ENCODE data around the gene PABPC1L.
"Not testable (repeated sequence)": the region's sequence is repeated elsewhere in the genome, so short reads cannot be mapped to it uniquely, and the experiment has no call there.

The PABPC1L gene

GRCh38 chr20:44909872-44910689 lies at the start of gene PABPC1L:
Gene PABPC1L, plus strand, starts transcription at chr20:44910060. Its CDS starts 84 bp downstream, at chr20:44910144.
- peaks cover 48% of the 10 kb centered on the region for H3K36me3 Mint-ChIP-seq (ENCODE audit: low read depth)

GRCh38 chr20:44861531-44862006 lies 48.3 kb upstream of the PABPC1L start:
- no peaks in the 10 kb centered on the region for H3K36me3 Mint-ChIP-seq (ENCODE audit: low read depth)
- H3K27ac Mint-ChIP-seq, result no peak overlapping the region
- peaks cover 18% of the 10 kb centered on the region for H3K9me3 Mint-ChIP-seq
- intact Hi-C loops (cut with micrococcal nuclease), result loop anchor here (10.0 kb wide), 1 partner anchor 67 kb away; no protein-coding TSS in a partner anchor
- H3K4me3 Mint-ChIP-seq, result no peak overlapping the region
- no peaks in the 10 kb centered on the region for H3K27me3 Mint-ChIP-seq
- peaks cover 20% of the 10 kb centered on the region for H3K4me1 Mint-ChIP-seq (ENCODE audit: low read depth)

More at GRCh38 chr20:44909872-44910689, at the start of gene PABPC1L:
- Mint-ChIP-seq H3K27me3 (no peaks in the 10 kb centered on the region), H3K4me3 (peak within 1 kb of the TSS; percentile 89), H3K27ac (peak within 1 kb of the TSS; percentile 50), H3K4me1 (ENCODE audit: low read depth) (peaks cover 30% of the 10 kb centered on the region), H3K9me3 (no peaks in the 10 kb centered on the region)
- intact Hi-C loops (cut with micrococcal nuclease), result loop anchor here (10.0 kb wide), 1 partner anchor 85 kb away; no protein-coding TSS in a partner anchor

DNA sequence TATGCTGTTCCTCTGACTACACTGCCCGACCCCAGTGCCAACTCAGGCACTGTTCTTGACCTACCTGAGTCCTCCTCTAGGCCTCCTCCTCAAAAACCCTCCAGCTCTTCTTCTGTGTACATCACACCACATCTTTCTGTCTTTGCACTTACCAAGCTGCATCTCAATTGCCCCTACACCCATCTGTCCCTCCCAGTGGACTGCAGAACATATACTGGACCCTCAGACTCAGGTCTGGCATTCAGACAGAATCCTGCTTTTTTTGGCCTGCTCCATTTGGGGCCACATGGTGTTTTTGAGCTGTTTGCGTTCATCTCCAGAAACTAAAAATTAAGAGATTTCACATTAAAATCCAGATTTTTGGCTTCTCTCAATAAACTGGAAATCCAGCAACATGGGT lies 47.6 kb upstream of the PABPC1L start:
- Mint-ChIP-seq H3K4me1 (ENCODE audit: low read depth) (peaks cover 24% of the 10 kb centered on the region), H3K27me3 (no peaks in the 10 kb centered on the region), H3K9me3 (peaks cover 10% of the 10 kb centered on the region), H3K36me3 (ENCODE audit: low read depth) (no peaks in the 10 kb centered on the region), H3K4me3 (no peak overlapping the region), H3K27ac (no peak overlapping the region)
- intact Hi-C loops (cut with micrococcal nuclease), result loop anchor here (10.0 kb wide), 1 partner anchor 67 kb away; no protein-coding TSS in a partner anchor

DNA sequence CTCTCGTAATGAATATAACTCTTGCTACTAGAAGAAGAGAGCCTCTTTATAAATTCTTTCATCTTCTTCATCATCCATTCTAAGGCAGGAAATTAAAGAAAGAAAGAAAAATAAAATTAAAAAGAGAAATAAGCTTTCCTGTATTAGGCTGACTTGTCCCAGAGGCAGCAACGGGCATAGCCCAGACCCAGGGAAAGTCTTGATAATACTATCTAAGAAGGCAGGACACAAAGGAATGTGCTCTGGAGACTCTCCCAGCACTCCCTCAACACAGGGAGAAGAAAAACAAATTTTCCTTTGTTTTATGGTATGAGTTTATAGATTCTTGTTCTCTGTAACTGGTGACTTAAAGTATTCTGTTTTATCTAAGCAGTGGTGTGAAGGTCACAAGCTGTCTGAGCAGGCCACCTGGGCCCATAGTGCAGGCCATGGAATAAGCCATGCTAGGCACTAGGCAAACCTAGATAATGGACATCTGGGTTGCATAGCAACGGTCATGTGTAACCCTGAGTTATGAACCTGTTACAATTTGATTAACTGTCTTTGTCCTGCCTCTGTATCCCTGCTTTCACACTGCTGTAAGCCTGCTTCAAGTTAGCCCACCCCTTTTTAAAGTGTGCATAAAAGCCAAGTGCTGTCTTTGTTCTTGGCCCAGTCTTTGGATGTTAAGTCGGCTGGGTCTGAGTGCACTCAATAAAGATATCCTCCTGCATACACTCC lies 46.3 kb upstream of the PABPC1L start:
- intact Hi-C loops (cut with micrococcal nuclease), result loop anchor here (10.0 kb wide), 1 partner anchor 69 kb away; no protein-coding TSS in a partner anchor
- not testable (repeated sequence) for H3K4me3 Mint-ChIP-seq; H3K27ac Mint-ChIP-seq; H3K36me3 Mint-ChIP-seq (ENCODE audit: low read depth); H3K9me3 Mint-ChIP-seq; H3K27me3 Mint-ChIP-seq
- peaks cover 28% of the 10 kb centered on the region for H3K4me1 Mint-ChIP-seq (ENCODE audit: low read depth)

DNA sequence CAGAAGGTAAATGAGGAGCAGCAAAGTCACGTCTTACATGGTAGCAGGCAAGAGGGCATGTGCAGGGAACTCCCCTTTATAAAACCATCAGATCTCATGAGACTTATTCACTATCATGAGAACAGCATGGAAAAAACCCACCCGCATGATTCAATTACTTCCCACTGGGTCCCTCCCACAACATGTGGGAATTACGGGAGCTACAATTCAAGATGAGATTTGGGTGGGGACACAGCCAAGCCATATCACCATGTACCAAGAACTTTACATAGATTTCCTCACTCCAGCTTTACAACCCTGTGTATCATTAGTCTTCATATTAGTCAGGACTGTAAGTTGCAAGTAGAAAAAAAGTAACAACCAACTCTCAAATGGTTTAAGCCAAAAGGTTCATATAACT lies 45.4 kb upstream of the PABPC1L start:
- not testable (repeated sequence) for H3K36me3 Mint-ChIP-seq (ENCODE audit: low read depth); H3K27me3 Mint-ChIP-seq; H3K4me3 Mint-ChIP-seq; H3K9me3 Mint-ChIP-seq; H3K27ac Mint-ChIP-seq
- intact Hi-C loops (cut with micrococcal nuclease), result loop anchor here (10.0 kb wide), 1 partner anchor 70 kb away; no protein-coding TSS in a partner anchor
- H3K4me1 Mint-ChIP-seq (ENCODE audit: low read depth), result peaks cover 21% of the 10 kb centered on the region

GRCh38 chr20:44866703-44867335 lies 43.0 kb upstream of the PABPC1L start:
- peaks cover 10% of the 10 kb centered on the region for H3K27me3 Mint-ChIP-seq
- H3K27ac Mint-ChIP-seq, result peak overlapping the region; percentile 26
- peaks cover 21% of the 10 kb centered on the region for H3K4me1 Mint-ChIP-seq (ENCODE audit: low read depth)
- H3K9me3 Mint-ChIP-seq, result no peaks in the 10 kb centered on the region
- intact Hi-C loops (cut with micrococcal nuclease), result loop anchor here (1.0 to 10.0 kb wide), 3 partner anchors 72 to 182 kb away; no protein-coding TSS in a partner anchor
- peak overlapping the region; percentile 61 for H3K4me3 Mint-ChIP-seq
- H3K36me3 Mint-ChIP-seq (ENCODE audit: low read depth), result no peaks in the 10 kb centered on the region

- Mint-ChIP-seq H3K36me3 (ENCODE audit: low read depth) (no peaks in the 10 kb centered on the region), H3K27ac (no peak overlapping the region), H3K27me3 (peaks cover 11% of the 10 kb centered on the region), H3K9me3 (no peaks in the 10 kb centered on the region), H3K4me1 (ENCODE audit: low read depth) (peaks cover 21% of the 10 kb centered on the region), H3K4me3 (no peak overlapping the region)
- intact Hi-C loops (cut with micrococcal nuclease), result loop anchor here (10.0 kb wide), 1 partner anchor 75 kb away; no protein-coding TSS in a partner anchor
Observed at GRCh38 chr20:44869471-44869870, 40.4 kb upstream of the PABPC1L start.

GRCh38 chr20:44882360-44882759 lies 27.5 kb upstream of the PABPC1L start:
- H3K4me1 Mint-ChIP-seq (ENCODE audit: low read depth), result peaks cover 22% of the 10 kb centered on the region
- H3K9me3 Mint-ChIP-seq; H3K4me3 Mint-ChIP-seq; intact Hi-C loops (cut with micrococcal nuclease); H3K27me3 Mint-ChIP-seq; H3K27ac Mint-ChIP-seq: not testable (repeated sequence)
- peaks cover 12% of the 10 kb centered on the region for H3K36me3 Mint-ChIP-seq (ENCODE audit: low read depth)

- peaks cover 12% of the 10 kb centered on the region for H3K36me3 Mint-ChIP-seq (ENCODE audit: low read depth)
- no peak overlapping the region for H3K27ac Mint-ChIP-seq
- H3K9me3 Mint-ChIP-seq, result no peaks in the 10 kb centered on the region
- no peak overlapping the region for H3K4me3 Mint-ChIP-seq
- intact Hi-C loops (cut with micrococcal nuclease), result no loop called here
- peaks cover 26% of the 10 kb centered on the region for H3K4me1 Mint-ChIP-seq (ENCODE audit: low read depth)
- H3K27me3 Mint-ChIP-seq, result peaks cover under 1% of the 10 kb centered on the region
Observed at GRCh38 chr20:44883214-44883902, 26.5 kb upstream of the PABPC1L start.

DNA sequence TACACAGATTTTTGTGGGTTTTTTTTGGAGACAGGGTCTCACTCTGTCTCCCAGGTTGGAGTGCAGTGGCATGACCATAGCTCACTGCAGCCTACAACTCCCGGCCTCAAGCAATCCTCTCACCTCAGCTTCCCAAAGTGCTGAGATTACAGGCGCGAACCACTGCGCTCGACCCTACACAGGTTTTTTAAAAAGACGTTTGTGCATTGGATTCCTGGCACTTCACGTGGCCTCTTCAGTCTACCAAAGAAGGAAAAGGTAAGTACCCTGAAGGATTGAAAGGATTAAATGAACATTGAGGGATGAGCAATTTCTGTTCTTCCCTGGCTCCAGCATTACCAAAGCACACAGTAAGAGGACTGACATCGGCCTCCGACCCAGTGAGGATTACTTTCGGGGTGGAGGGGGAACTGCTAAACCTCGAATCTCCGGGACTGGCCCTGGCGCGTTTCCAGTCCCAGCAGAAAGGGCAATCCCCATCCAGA lies 24.9 kb upstream of the PABPC1L start:
- H3K36me3 Mint-ChIP-seq (ENCODE audit: low read depth), result peaks cover 12% of the 10 kb centered on the region
- no peaks in the 10 kb centered on the region for H3K27me3 Mint-ChIP-seq
- no peaks in the 10 kb centered on the region for H3K9me3 Mint-ChIP-seq
- peak overlapping the region; percentile 91 for H3K27ac Mint-ChIP-seq
- H3K4me3 Mint-ChIP-seq, result peak overlapping the region; percentile 93
- peaks cover 42% of the 10 kb centered on the region for H3K4me1 Mint-ChIP-seq (ENCODE audit: low read depth)
- intact Hi-C loops (cut with micrococcal nuclease), result loop anchor here (5.0 kb wide), 2 partner anchors 82 to 673 kb away; partner anchors contain the start of genes OSER1 and STK4

- peaks cover 46% of the 10 kb centered on the region for H3K4me1 Mint-ChIP-seq (ENCODE audit: low read depth)
- peaks cover 14% of the 10 kb centered on the region for H3K36me3 Mint-ChIP-seq (ENCODE audit: low read depth)
- no peaks in the 10 kb centered on the region for H3K27me3 Mint-ChIP-seq
Observed at GRCh38 chr20:44885392-44886265, 24.2 kb upstream of the PABPC1L start, which contains the start of gene YWHAB. Gene YWHAB, plus strand, starts transcription at chr20:44885705. Its CDS starts 15,829 bp downstream, at chr20:44901534.

DNA sequence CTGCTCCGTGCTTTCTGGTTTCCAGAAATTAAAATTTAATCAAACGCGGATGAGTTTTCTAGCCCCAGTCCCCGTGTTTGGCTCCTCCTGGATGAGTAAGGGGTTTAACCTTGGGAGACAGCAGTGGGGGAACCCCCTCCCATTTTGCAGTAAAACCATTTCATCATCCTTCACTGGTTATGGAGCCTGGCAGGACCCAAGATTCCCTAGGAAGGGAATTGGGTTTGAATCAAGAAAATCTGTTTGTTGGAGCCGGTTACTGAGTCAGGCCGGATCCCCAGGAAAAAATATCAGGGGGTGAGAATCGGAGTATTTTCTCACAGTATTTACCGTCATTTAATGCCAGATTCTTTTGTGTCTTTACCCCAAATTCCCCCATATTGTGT lies 23.6 kb upstream of the PABPC1L start:
- peaks cover 20% of the 10 kb centered on the region for H3K36me3 Mint-ChIP-seq (ENCODE audit: low read depth)
- H3K27ac Mint-ChIP-seq, result peak overlapping the region; percentile 91
- intact Hi-C loops (cut with micrococcal nuclease), result loop anchor here (5.0 kb wide), 2 partner anchors 81 to 674 kb away; partner anchors contain the start of genes OSER1 and STK4
- no peaks in the 10 kb centered on the region for H3K27me3 Mint-ChIP-seq
- peaks cover 48% of the 10 kb centered on the region for H3K4me1 Mint-ChIP-seq (ENCODE audit: low read depth)
- peak overlapping the region; percentile 93 for H3K4me3 Mint-ChIP-seq
- no peaks in the 10 kb centered on the region for H3K9me3 Mint-ChIP-seq

More at GRCh38 chr20:44885392-44886265, 24.2 kb upstream of the PABPC1L start, which contains the start of gene YWHAB:
- H3K27ac Mint-ChIP-seq, result peak within 1 kb of the TSS; percentile 91
- H3K4me3 Mint-ChIP-seq, result peak within 1 kb of the TSS; percentile 93
- intact Hi-C loops (cut with micrococcal nuclease), result loop anchor here (5.0 kb wide), 2 partner anchors 82 to 673 kb away; partner anchors contain the start of genes OSER1 and STK4
- no peaks in the 10 kb centered on the region for H3K9me3 Mint-ChIP-seq
